Activated naive CD8-positive, alpha-beta T cell treated with anti-CD3 and anti-CD28 coated beads for 36 hours (primary cell): Measurements from ENCODE around the gene SHE. TPM values are rescaled to one million over a fixed set of nuclear protein-coding genes. Genes with fewer than 3 reads are reported as not detected.

ENCODE experiments used
- DNase-seq: peaks from one replicate; pipeline ENCODE4 v3.0.0; 2021
- H3K27ac Mint-ChIP-seq: one replicate; pipeline ENCODE4 v1.8.0; 2022; ENCODE audit warnings: mild to moderate bottlenecking, moderate library complexity, mixed read lengths
- H3K27me3 Mint-ChIP-seq: one replicate; pipeline ENCODE4 v1.8.0; 2022; ENCODE audit warnings: mild to moderate bottlenecking, mixed read lengths
- H3K36me3 Mint-ChIP-seq: one replicate; pipeline ENCODE4 v1.8.0; 2021; ENCODE audit warnings: mild to moderate bottlenecking, mixed read lengths
- H3K4me1 Mint-ChIP-seq: one replicate; pipeline ENCODE4 v1.8.0; 2021; ENCODE audit warnings: mixed read lengths
- H3K4me3 Mint-ChIP-seq: one replicate; pipeline ENCODE4 v1.8.0; 2022; ENCODE audit warnings: mild to moderate bottlenecking, moderate library complexity, mixed read lengths
- H3K9me3 Mint-ChIP-seq: one replicate; pipeline ENCODE4 v1.8.0; 2022; ENCODE audit warnings: mixed read lengths
- total RNA-seq, 2 experiments: library from RNA; stranded (reverse); gene quantifications; one replicate each; pipeline ENCODE4 v1.2.3, GENCODE V29; 2021

The SHE gene
- total RNA-seq, 2 experiments from 2014 or later = not detected

DNA sequence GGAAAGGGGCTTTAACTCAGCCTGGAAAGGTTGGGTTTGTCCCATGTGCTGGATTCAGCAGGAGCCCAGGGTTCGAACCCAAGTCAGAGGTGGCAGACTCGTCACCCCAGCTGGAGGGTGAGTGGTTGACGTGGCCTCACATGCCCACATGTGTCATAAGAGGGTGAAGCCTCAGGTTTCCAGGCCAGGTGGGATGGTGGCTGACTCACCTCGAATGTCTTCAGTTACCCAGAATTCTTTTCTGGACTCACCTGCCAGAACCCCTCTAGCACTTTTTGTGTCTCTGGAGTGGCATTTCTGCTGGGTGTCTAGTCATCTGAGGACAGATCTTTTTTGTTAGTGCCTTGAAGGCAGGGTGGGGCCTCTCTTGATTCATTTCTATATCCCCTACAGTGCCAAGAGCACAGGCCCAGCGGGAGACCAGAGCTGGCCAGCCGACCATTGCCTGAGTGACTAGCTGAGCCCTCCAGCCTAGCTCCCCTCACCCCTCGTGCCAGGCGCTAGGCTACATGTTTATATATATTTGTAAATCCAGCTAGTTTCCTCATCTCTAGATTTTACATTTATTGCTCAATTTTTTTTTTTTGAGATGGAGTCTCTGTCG, 68.9 kb downstream of the SHE start:
- H3K36me3 Mint-ChIP-seq = peaks cover 6% of the 10 kb centered on the region
- H3K9me3 Mint-ChIP-seq = no peaks in the 10 kb centered on the region
- peaks cover 32% of the 10 kb centered on the region for H3K4me1 Mint-ChIP-seq
- H3K27ac Mint-ChIP-seq = no peak overlapping the region
- H3K27me3 Mint-ChIP-seq = no peaks in the 10 kb centered on the region
- H3K4me3 Mint-ChIP-seq = no peak overlapping the region
- DNase-seq = peak; percentile 36

GRCh38 chr1:154431586-154432373, 70.4 kb downstream of the SHE start:
- no peaks in the 10 kb centered on the region for H3K27me3 Mint-ChIP-seq
- DNase-seq = no peak
- H3K9me3 Mint-ChIP-seq = no peaks in the 10 kb centered on the region
- peaks cover 6% of the 10 kb centered on the region for H3K36me3 Mint-ChIP-seq
- peaks cover 33% of the 10 kb centered on the region for H3K4me1 Mint-ChIP-seq
- H3K27ac Mint-ChIP-seq = peak overlapping the region; percentile 5
- H3K4me3 Mint-ChIP-seq = no peak overlapping the region

DNA sequence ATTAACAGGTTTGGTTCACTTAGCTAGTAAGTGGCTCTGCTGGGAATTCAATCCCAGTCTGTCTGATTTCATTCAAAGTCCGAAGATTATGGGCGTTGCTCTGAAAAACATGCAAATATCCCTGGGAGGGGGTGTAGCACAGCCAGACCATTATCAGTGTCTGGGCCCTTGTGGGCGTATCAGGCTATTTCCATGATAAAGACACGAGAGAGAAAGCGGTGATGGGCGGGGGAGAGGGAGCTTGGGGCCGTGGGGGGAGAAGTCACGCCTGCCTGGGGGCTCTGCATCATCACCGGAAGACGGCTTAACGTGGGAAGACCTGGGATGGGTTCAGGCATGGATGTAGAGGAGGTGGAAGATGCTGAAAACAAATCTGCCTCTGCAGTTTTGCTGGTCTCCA, 71.3 kb downstream of the SHE start:
- H3K27me3 Mint-ChIP-seq = no peaks in the 10 kb centered on the region
- no peak overlapping the region for H3K27ac Mint-ChIP-seq
- no peaks in the 10 kb centered on the region for H3K9me3 Mint-ChIP-seq
- H3K4me1 Mint-ChIP-seq = peaks cover 36% of the 10 kb centered on the region
- DNase-seq = no peak
- H3K36me3 Mint-ChIP-seq = peaks cover 3% of the 10 kb centered on the region
- H3K4me3 Mint-ChIP-seq = no peak overlapping the region

DNA sequence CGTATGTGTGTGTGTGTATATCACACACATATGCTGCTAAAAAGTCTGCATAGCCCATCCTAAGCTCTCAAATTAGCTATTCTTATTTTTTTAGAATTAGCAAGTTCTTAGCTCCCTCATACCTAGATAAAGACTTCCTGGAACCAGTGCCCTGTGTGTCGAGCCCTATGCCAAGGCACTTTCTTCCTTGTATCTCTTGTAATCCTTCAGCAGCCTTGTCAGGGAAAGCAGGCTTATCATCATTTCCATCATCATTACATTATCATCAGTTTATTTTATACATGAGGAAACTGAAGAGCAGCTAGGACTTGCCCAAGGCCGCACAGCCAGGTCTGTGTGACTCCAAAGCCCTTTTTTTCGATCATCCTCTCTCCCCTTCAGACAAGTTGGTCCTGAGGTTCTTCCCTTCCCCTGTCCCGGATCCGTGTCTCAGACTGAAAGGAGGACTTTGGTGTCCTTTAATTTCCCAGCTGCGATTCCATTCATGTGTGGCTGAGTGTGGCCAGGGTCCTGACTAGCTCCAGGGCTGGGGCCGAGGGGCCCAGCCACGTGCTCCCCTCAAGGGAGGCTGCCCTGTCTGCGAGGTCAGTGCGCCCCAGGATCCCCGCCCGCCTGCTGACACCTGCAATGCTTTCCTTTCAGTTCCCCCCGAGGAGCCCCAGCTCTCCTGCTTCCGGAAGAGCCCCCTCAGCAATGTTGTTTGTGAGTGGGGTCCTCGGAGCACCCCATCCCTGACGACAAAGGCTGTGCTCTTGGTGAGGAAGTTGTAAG, 72.2 kb downstream of the SHE start:
- no peak overlapping the region for H3K27ac Mint-ChIP-seq
- H3K4me3 Mint-ChIP-seq = no peak overlapping the region
- no peaks in the 10 kb centered on the region for H3K9me3 Mint-ChIP-seq
- H3K36me3 Mint-ChIP-seq = peaks cover 3% of the 10 kb centered on the region
- peaks cover 36% of the 10 kb centered on the region for H3K4me1 Mint-ChIP-seq
- H3K27me3 Mint-ChIP-seq = no peaks in the 10 kb centered on the region
- DNase-seq = no peak

Other genes with a start within 250 kb of the SHE start
- 100 to 1,000 TPM; 167 to 181 TPM for gene HAX1, start 229.8 kb downstream of the SHE start, total RNA-seq
- gene AQP10, start 181.3 kb downstream of the SHE start, total RNA-seq = not detected
- 10 to 100 TPM; 64.9 to 66.4 TPM for gene ATP8B2, start 176.9 kb downstream of the SHE start, total RNA-seq
- 1 to 10 TPM; 2.3 to 2.4 TPM for gene IL6R, start 97.1 kb downstream of the SHE start, total RNA-seq
- not detected for gene TDRD10, start 193 bp downstream of the SHE start, total RNA-seq
- 10 to 100 TPM; 84.4 to 87.4 TPM for gene UBE2Q1, start 56.2 kb upstream of the SHE start, total RNA-seq
- not detected for gene CHRNB2, start 65.4 kb upstream of the SHE start, total RNA-seq
- gene ADAR, start 105.8 kb upstream of the SHE start, total RNA-seq = 100 to 1,000 TPM; 256 TPM